Endothelial cell of umbilical vein (primary cell): ENCODE measurements around the gene HOXA10. TPM values are rescaled to one million over a fixed set of nuclear protein-coding genes. Genes with fewer than 3 reads are reported as not detected.
A peak's percentile ranks its signal among the peaks of the same experiment; 100 is the strongest.

Experiments used
- BruUV-seq: library from RNA; stranded (reverse); fragments of 400-500 nt; replicated peaks from 2 replicates; lab custom pipeline; 2021; lab: Mats Ljungman, UMichigan
- CTCF ChIA-PET: fragments of 300-600, 350-600 bp; sonication (Branson Sonifier 250); formaldehyde crosslinking; loops from one replicate; lab custom pipeline; 2021; ENCODE audit warnings: antibody characterized with exemption, inconsistent platforms; lab: Charles Lee
- POLR2A ChIA-PET: fragments of 300-600, 350-600 bp; sonication (Branson Sonifier 250); formaldehyde crosslinking; loops from one replicate; lab custom pipeline; 2021; ENCODE audit warnings: antibody characterized with exemption, inconsistent platforms; lab: Charles Lee
- DNase-seq: peaks from one replicate; pipeline ENCODE4 v3.0.0-alpha.2; 2011; ENCODE audit warnings: low read depth, low spot score
- FAIRE-seq: peaks from 2 replicates; lab custom pipeline; 2011; peaks lifted over from hg19 to GRCh38; lab: Jason Lieb, UNC
- H2AFZ ChIP-seq: 2 replicates; pipeline ENCODE4 v1.6.0; 2012; ENCODE audit warnings: low read depth, low read length, control low read depth, inconsistent platforms
- H3K27ac ChIP-seq: 2 replicates; pipeline ENCODE4 v1.5.1; 2011; ENCODE audit warnings: low read depth, mild to moderate bottlenecking, control low read depth, low read length, moderate library complexity; ENCODE audit not compliant: insufficient read depth
- H3K27me3 ChIP-seq, 2 experiments: 2 replicates each; pipeline versions ENCODE4 v1.6.0 to v1.6.1; 2011; ENCODE audit warnings: low read length in 2 of 2, mixed read lengths in 1 of 2; ENCODE audit not compliant: control insufficient read depth in 2 of 2, insufficient read depth in 2 of 2
- H3K36me3 ChIP-seq, 2 experiments: 2 replicates in 1 of 2; 3 replicates in 1 of 2; pipeline ENCODE4 v1.5.1; 2011; ENCODE audit warnings: low read length in 2 of 2, mild to moderate bottlenecking in 1 of 2, moderate library complexity in 1 of 2; ENCODE audit not compliant: control insufficient read depth in 2 of 2, insufficient read depth in 2 of 2; ENCODE audit errors: extremely low read depth in 1 of 2
- H3K4me1 ChIP-seq: 3 replicates; pipeline ENCODE4 v1.5.1; 2011; ENCODE audit warnings: mild to moderate bottlenecking, low read length; ENCODE audit not compliant: control insufficient read depth, insufficient read depth; ENCODE audit errors: extremely low read depth
- H3K4me2 ChIP-seq: 2 replicates; pipeline ENCODE4 v1.6.1; 2011; ENCODE audit warnings: low read length, control low read depth, mixed read lengths; ENCODE audit not compliant: insufficient read depth
- H3K4me3 ChIP-seq, 3 experiments: fragments of 200-600 bp in 1 of 3; sonication (generic), shearing (Covaris generic) in 1 of 3; replicated peaks in 1 of 3; 2 replicates each; pipeline ENCODE4 v1.5.1; 2011 to 2016; ENCODE audit warnings: control low read depth in 3 of 3, low read length in 3 of 3, mild to moderate bottlenecking in 2 of 3, inconsistent platforms in 1 of 3, low read depth in 1 of 3, moderate library complexity in 1 of 3; ENCODE audit not compliant: insufficient read depth in 1 of 3
- H3K79me2 ChIP-seq: 2 replicates; pipeline ENCODE4 v1.6.0; 2012; ENCODE audit warnings: low read length, inconsistent platforms; ENCODE audit not compliant: control insufficient read depth, insufficient read depth
- H3K9ac ChIP-seq: replicated peaks from 2 replicates; pipeline ENCODE3; 2011; ENCODE audit warnings: low read length, control low read depth; ENCODE audit not compliant: insufficient read depth; ENCODE audit errors: extremely low read depth
- H3K9me1 ChIP-seq: replicated peaks from 3 replicates; pipeline ENCODE4 v1.6.0; 2011; ENCODE audit warnings: mild to moderate bottlenecking, low read length; ENCODE audit not compliant: control insufficient read depth, insufficient read depth; ENCODE audit errors: extremely low read depth
- H3K9me3 ChIP-seq: replicated peaks from 2 replicates; pipeline ENCODE4 v1.5.1; 2012; ENCODE audit warnings: low read length, inconsistent platforms; ENCODE audit not compliant: control insufficient read depth, insufficient read depth
- H4K20me1 ChIP-seq: replicated peaks from 2 replicates; pipeline ENCODE3; 2011; ENCODE audit warnings: mild to moderate bottlenecking, low read length; ENCODE audit not compliant: control insufficient read depth, insufficient read depth; ENCODE audit errors: extremely low read depth
- CTCF ChIP-seq, 2 donors: IDR thresholded peaks; 1 replicate in 1 of 2; 2 replicates in 1 of 2; pipeline ENCODE4 v1.5.1; 2011; ENCODE audit warnings: low read length in 2 of 2, mild to moderate bottlenecking in 2 of 2, moderate library complexity in 2 of 2, control low read depth in 1 of 2, inconsistent platforms in 1 of 2, low read depth in 1 of 2; ENCODE audit not compliant: insufficient read depth in 1 of 2; ENCODE audit errors: extremely low read depth in 1 of 2
- EZH2 ChIP-seq: IDR thresholded peaks from 2 replicates; pipeline ENCODE4 v1.6.1; 2012; ENCODE audit warnings: borderline replicate concordance, low read depth, mild to moderate bottlenecking, moderate library complexity, low read length, inconsistent platforms; ENCODE audit not compliant: severe bottlenecking
- FOS ChIP-seq: IDR thresholded peaks from 2 replicates; pipeline ENCODE4 v1.6.1; 2011; ENCODE audit warnings: mild to moderate bottlenecking, low read length, moderate library complexity, borderline replicate concordance; ENCODE audit not compliant: insufficient read depth
- GATA2 ChIP-seq: IDR thresholded peaks from 2 replicates; pipeline ENCODE4 v1.7.0; 2011; ENCODE audit warnings: low read depth, mild to moderate bottlenecking, moderate library complexity, mixed read lengths, low read length; ENCODE audit not compliant: insufficient read length, insufficient read depth
- JUN ChIP-seq: IDR thresholded peaks from 2 replicates; pipeline ENCODE4 v1.6.1; 2011; ENCODE audit warnings: borderline replicate concordance, low read depth; ENCODE audit not compliant: insufficient read length, insufficient read depth
- MAX ChIP-seq: IDR thresholded peaks from 2 replicates; pipeline ENCODE4 v1.6.1; 2011; ENCODE audit not compliant: insufficient read depth, insufficient read length
- MYC ChIP-seq: IDR thresholded peaks from one replicate; pipeline ENCODE4 v1.6.1; 2011; ENCODE audit warnings: mild to moderate bottlenecking, low read depth, low read length
- POLR2A ChIP-seq: IDR thresholded peaks from 2 replicates; pipeline ENCODE4 v1.6.1; 2012; ENCODE audit warnings: low read depth, mild to moderate bottlenecking, control low read depth, low read length
- POLR2AphosphoS5 ChIP-seq: IDR thresholded peaks from 2 replicates; pipeline ENCODE4 v1.6.1; 2012; ENCODE audit warnings: low read depth, mild to moderate bottlenecking, control low read depth, low read length, moderate library complexity; ENCODE audit not compliant: insufficient read depth
- dilution Hi-C: fragments of 300-500 bp; cut with MboI; formaldehyde crosslinking; loops from one replicate; pipeline ENCODE4 v1.15.0; 2019; ENCODE audit warnings: low sequenced_read_pairs; ENCODE audit not compliant: extremely low pct_ligation_motif_present
- intact Hi-C: fragments of 100-400 bp; cut with micrococcal nuclease; formaldehyde crosslinking; loops from one replicate; pipeline ENCODE4 v1.10.0; 2022
- polyA plus RNA-seq, 4 experiments: library from polyadenylated mRNA; depleted of rRNA in 3 of 4; stranded (reverse) in 3 of 4; unstranded in 1 of 4; fragments of >200 nt; gene quantifications; 2 replicates each; pipeline versions ENCODE4 v1.2.1 to v1.2.3, GENCODE V29; 2011 to 2012; ENCODE audit warnings: missing spikeins in 1 of 4
- total RNA-seq: library from RNA; stranded (reverse); gene quantifications from 2 replicates; pipeline ENCODE4 v1.2.3, GENCODE V29; 2021

Gene HOXA10
- total and polyA plus RNA-seq, 2 donors (not counting 3 experiments of a cell fraction or from before 2014, with no cell fraction given): 24.4 to 30.3 TPM

DNA sequence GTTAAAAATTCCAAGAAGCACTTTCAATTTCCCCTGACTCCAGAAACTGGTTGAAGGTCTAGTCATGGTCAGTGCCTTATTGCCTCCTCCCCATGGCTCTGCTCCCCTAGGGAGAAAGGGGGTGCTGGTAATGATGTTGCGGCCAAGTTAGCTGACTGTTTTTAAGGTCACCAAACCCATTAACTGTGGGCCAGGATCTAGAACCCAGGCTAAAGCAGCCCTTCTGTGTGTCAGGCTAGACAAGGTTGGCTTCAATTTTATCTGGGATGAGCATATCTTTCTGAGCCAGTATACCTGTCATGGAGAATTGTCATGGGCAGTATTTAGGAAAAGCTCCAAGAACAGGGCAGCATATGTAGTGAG is 36.9 kb upstream of the HOXA10 start:
- Histone ChIP-seq H3K9ac (no peak overlapping the region), H3K4me3 (no peak overlapping the region), H2AFZ (no peak overlapping the region), H3K27me3 (peaks cover 72 to 77% of the 10 kb centered on the region in 2 experiments), H3K4me1 (peaks cover 12% of the 10 kb centered on the region), H3K4me2 (no peak overlapping the region), H3K27ac (no peak overlapping the region), H3K9me3 (no peaks in the 10 kb centered on the region), H3K9me1 (no peaks in the 10 kb centered on the region), H4K20me1 (no peaks in the 10 kb centered on the region), H3K36me3 (no peaks in the 10 kb centered on the region), H3K79me2 (no peaks in the 10 kb centered on the region)
- intact Hi-C loops (loop anchor here (2.0 to 5.0 kb wide), 2 partner anchors 14 to 866 kb away; no protein-coding TSS in a partner anchor), dilution Hi-C loops (no loop called here)
- FAIRE-seq (no peak), DNase-seq (no peak)
- CTCF ChIA-PET: interaction anchor here (0.6 to 2.7 kb wide), 22 partner anchors 9 to 886 kb away, joined by 3 to 30 read pairs (median 4); partner anchors contain the start of gene HOXA13
- no peak for TF ChIP-seq GATA2
- no peak for TF ChIP-seq JUN
- no peak for TF ChIP-seq FOS
- no TSS peak for BruUV-seq
- POLR2A ChIA-PET: no interaction called here

DNA sequence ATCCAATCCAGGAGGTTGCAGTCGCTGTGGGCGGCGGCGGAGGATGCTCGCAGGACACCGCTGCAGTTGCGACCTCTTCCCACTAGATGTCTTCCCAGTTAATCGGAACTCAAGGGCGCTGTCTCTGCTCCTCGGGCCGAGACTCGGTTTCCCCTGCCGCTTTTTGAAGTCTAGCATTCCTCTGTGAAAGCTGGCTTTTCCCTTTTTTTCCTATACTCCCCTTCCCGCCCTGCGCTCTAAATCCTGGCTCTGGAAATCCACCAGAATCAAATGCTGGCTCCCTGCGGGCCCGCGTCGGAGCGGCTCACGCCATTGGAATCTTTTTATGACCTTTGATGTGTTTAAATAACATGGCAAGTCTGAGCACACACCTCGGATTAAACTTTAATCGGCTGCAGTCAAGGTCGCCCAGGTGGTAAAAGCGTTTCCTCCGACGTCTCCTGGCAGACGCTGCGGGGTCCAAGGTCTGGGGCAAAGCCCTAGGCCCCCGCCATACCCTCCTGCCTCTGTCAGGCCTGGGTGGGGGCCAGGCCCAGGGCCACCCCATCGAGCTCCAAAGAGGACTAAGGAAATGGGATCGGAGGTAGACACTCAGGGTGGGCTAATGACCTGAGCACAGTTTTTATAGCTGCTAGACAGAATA is 36.4 kb upstream of the HOXA10 start:
- FAIRE-seq (peak; percentile 61), DNase-seq (no peak)
- CTCF ChIA-PET: interaction anchor here (0.6 to 2.7 kb wide), 30 partner anchors 8 to 887 kb away, joined by 3 to 30 read pairs (median 4); partner anchors contain the start of genes EVX1 and HOXA13
- peak overlapping the region; percentile 60 for H3K4me2 ChIP-seq
- intact Hi-C loops (loop anchor here (1.0 to 5.0 kb wide), 4 partner anchors 14 to 867 kb away; no protein-coding TSS in a partner anchor), dilution Hi-C loops (no loop called here)
- H3K9me1 ChIP-seq: no peaks in the 10 kb centered on the region
- POLR2A ChIA-PET: no interaction called here
- no peaks in the 10 kb centered on the region for H3K79me2 ChIP-seq
- peak overlapping the region in 1 of 3 experiments; percentile 29 for H3K4me3 ChIP-seq
- H3K36me3 ChIP-seq: no peaks in the 10 kb centered on the region
- H2AFZ ChIP-seq: peak overlapping the region; percentile 44
- BruUV-seq: no TSS peak
- peaks cover 73 to 77% of the 10 kb centered on the region in 2 experiments for H3K27me3 ChIP-seq
- peaks cover 15% of the 10 kb centered on the region for H3K4me1 ChIP-seq
- H3K27ac ChIP-seq: no peak overlapping the region
- no peak for TF ChIP-seq MYC
- no peak for TF ChIP-seq MAX
- TF ChIP-seq EZH2: peak; percentile 39
- TF ChIP-seq FOS: no peak
- no peak for TF ChIP-seq POLR2A
- TF ChIP-seq JUN: no peak
- TF ChIP-seq POLR2AphosphoS5: no peak
- TF ChIP-seq CTCF (IDR thresholded peaks at IDR 0.05; ENCODE audit: extremely low read depth in 1 of 2, insufficient read depth in 1 of 2, low read depth in 1 of 2, low read length in 2 of 2): peak; percentile 56 to 82
- no peak for TF ChIP-seq GATA2
- H3K9me3 ChIP-seq: no peaks in the 10 kb centered on the region
- H3K9ac ChIP-seq: no peak overlapping the region
- no peaks in the 10 kb centered on the region for H4K20me1 ChIP-seq
